IPS DF 6.9 (cell line): ENCODE results near the gene ACTN3.

Experiments used
- DNase-seq: peaks from one replicate; pipeline ENCODE4 v3.0.0-alpha.2; 2013; ENCODE audit warnings: low read depth, low spot score
- H3K27ac ChIP-seq: one replicate; pipeline ENCODE4 v1.5.1; 2013; ENCODE audit warnings: low read length, control low read depth
- H3K27me3 ChIP-seq: 2 replicates; pipeline ENCODE4 v1.6.1; 2013; ENCODE audit warnings: mild to moderate bottlenecking, low read length; ENCODE audit not compliant: control insufficient read depth, insufficient read depth
- H3K36me3 ChIP-seq: 2 replicates; pipeline ENCODE4 v1.6.1; 2013; ENCODE audit warnings: low read length; ENCODE audit not compliant: control insufficient read depth, insufficient read depth
- H3K4me1 ChIP-seq: 2 replicates; pipeline ENCODE4 v1.6.1; 2013; ENCODE audit warnings: low read length; ENCODE audit not compliant: control insufficient read depth, insufficient read depth
- H3K4me3 ChIP-seq: 2 replicates; pipeline ENCODE4 v1.5.1; 2013; ENCODE audit warnings: mild to moderate bottlenecking, low read length
- H3K9me3 ChIP-seq: 2 replicates; pipeline ENCODE4 v1.6.1; 2013; ENCODE audit warnings: low read length, inconsistent platforms; ENCODE audit not compliant: control insufficient read depth, insufficient read depth
- WGBS: extraction: QIAGEN DNeasy Blood & Tissue Kit; methylation state at CpG from one replicate; pipeline ENCODE4 v1.1.7; 2013; ENCODE audit warnings: mixed read lengths, missing lambda C conversion rate; ENCODE audit not compliant: insufficient read length, insufficient coverage; 5-methylcytosine and 5-hydroxymethylcytosine counted together

Gene ACTN3

DNA sequence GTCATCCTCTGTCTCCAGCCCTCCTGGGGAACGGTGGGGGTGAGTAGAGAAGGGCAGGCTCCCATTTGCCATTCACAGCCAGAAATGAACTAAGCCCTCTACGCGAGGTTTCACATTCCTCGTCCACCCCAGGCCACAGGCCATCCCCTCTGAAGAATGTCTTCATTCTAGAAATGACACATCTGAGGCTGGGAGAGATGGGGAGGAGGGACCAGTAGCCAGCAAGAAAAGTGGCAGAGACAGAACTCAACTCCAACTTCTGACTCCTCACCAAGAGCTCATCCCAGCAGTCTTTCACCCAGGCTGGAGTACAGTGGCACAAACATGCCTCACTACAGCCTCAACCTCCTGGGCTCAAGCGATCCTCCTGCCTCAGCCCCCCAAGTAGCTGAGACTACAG is 18.3 kb downstream of the ACTN3 start:
- Histone ChIP-seq H3K27me3 (no peaks in the 10 kb centered on the region), H3K9me3 (no peaks in the 10 kb centered on the region), H3K27ac (no peak overlapping the region), H3K4me3 (no peak overlapping the region), H3K4me1 (peaks cover 1% of the 10 kb centered on the region; the same call in 1 of the 2 replicates), H3K36me3 (peaks cover 25% of the 10 kb centered on the region)
- DNase-seq, result no peak
- no CpG with 5 or more reads among the region's 5 CpGs for WGBS

DNA sequence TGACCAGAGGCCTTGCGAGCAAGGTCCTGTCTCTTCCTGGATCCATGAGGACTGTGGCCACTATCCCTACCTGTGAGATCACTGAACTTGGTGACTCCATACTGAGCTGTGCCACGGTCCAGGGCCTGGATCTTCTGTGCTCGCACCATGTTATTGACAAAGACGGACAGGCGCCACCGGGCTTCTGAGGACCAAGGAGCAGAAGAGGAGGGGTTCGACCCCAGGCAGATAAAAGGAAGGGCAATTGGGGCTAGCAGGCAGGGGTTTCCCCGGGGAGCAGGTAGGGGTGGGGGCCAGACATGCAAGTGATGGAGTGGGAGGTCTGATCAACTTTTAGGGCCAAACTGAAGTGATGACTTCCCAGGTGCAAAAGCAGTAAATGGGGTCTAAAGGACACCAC is 19.5 kb downstream of the ACTN3 start:
- H3K4me3 ChIP-seq, result no peak overlapping the region
- WGBS, result no CpG with 5 or more reads among the region's 8 CpGs
- peaks cover 17% of the 10 kb centered on the region for H3K36me3 ChIP-seq
- no peak overlapping the region for H3K27ac ChIP-seq
- peaks cover 1% of the 10 kb centered on the region; the same call in 1 of the 2 replicates for H3K4me1 ChIP-seq
- H3K27me3 ChIP-seq, result no peaks in the 10 kb centered on the region
- no peaks in the 10 kb centered on the region for H3K9me3 ChIP-seq
- no peak for DNase-seq

DNA sequence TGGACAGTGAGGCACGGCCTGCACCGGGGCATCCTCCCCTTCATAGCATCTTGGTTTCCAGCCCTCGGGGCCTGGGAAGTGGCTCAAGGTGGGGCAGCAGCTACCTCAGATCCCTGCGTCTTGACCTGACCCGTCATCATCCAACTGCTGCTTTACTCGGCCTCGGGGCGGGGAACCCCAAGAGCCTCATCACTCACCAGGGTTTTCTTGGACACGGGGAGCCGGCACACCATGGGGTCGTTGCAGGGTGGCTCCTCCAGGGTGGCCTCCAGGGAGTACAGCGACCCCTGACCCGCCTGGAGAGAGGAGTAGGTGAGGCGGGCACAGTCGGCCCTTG is 21.1 kb downstream of the ACTN3 start:
- Histone ChIP-seq H3K27me3 (no peaks in the 10 kb centered on the region), H3K9me3 (no peaks in the 10 kb centered on the region), H3K4me3 (no peak overlapping the region), H3K4me1 (peaks cover 1% of the 10 kb centered on the region; the same call in 1 of the 2 replicates), H3K27ac (no peak overlapping the region), H3K36me3 (0 out of 2 replicates have a peak, but pooled peaks cover 2% of the 10 kb centered on the region)
- WGBS, result no CpG with 5 or more reads among the region's 15 CpGs
- no peak for DNase-seq

DNA sequence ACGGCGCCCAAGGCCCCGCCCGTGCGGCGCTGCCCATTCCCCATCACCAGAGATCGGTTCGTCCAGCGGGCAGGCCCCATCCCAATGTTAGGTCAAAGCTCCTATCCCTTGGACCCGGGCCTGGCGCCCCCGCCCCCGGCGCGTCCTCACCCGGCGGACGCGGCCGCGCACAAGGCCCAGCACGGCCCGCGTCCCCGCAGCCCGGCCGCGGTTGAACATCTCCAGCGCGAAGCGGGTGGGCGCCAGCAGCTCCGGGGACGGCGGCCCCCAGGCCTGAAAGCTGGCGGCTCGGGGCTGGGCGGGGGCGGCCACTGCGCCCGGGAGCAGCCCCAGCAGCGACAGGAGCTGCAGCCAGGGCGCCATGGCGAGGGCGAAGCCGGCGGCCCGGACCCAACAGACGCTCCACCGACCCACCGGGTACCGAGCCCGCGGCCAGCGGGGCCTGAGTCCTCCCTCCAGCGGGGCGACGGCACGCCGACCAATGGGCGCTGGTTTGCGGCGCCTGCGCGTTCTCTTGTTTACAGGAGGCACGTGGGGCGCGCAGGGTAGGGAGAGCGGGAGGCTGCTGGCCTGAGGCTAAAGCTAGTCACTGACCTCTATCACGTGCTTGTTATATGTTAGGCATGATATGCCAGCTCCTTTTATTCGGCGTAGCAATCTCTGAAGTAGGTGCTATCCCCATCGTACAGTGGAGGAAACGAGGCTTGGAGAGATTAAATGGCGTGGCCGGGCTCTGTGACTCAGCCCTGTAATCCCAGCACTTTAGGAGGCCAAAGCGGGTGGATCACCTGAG is 21.6 kb downstream of the ACTN3 start, which contains the start of gene CTSF:
CTSF (minus strand) TSS at position 483 of the 793 bp plus-strand sequence; CDS start at position 363, 120 bp downstream.
- H3K9me3 ChIP-seq, result no peaks in the 10 kb centered on the region
- no peaks in the 10 kb centered on the region for H3K27me3 ChIP-seq
- H3K4me1 ChIP-seq, result peaks cover 1% of the 10 kb centered on the region; the same call in 1 of the 2 replicates
- DNase-seq, result no peak
- WGBS, result no CpG with 5 or more reads among the region's 77 CpGs
- no peak within 1 kb of the TSS for H3K27ac ChIP-seq
- H3K4me3 ChIP-seq, result no peak within 1 kb of the TSS
- H3K36me3 ChIP-seq, result 0 out of 2 replicates have a peak, but pooled peaks cover 2% of the 10 kb centered on the region

DNA sequence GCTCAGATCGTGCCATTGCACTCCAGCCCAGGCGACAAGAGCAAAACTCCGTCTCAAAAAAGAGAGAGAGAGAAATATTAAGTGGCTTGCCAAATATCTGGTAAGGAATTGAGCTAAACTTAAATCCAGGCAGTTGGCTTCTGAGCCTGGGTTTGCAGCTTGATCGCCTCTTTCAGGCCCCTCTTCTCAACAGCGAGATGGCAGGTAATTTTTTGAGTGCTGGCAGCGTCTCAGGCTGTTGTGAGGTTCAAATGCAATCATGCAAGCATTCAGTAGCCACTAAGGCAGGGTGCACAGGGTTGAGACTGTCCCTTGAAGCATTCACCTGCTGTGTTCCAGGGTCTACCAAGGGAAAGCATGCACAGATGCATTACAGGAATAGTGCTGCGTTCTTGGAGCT is 22.4 kb downstream of the ACTN3 start:
- no peak for DNase-seq
- Histone ChIP-seq H3K27ac (no peak overlapping the region), H3K9me3 (no peaks in the 10 kb centered on the region), H3K36me3 (no peaks in the 10 kb centered on the region), H3K27me3 (no peaks in the 10 kb centered on the region), H3K4me1 (peaks cover 1% of the 10 kb centered on the region; the same call in 1 of the 2 replicates), H3K4me3 (no peak overlapping the region)
- WGBS, result no CpG with 5 or more reads among the region's 7 CpGs

DNA sequence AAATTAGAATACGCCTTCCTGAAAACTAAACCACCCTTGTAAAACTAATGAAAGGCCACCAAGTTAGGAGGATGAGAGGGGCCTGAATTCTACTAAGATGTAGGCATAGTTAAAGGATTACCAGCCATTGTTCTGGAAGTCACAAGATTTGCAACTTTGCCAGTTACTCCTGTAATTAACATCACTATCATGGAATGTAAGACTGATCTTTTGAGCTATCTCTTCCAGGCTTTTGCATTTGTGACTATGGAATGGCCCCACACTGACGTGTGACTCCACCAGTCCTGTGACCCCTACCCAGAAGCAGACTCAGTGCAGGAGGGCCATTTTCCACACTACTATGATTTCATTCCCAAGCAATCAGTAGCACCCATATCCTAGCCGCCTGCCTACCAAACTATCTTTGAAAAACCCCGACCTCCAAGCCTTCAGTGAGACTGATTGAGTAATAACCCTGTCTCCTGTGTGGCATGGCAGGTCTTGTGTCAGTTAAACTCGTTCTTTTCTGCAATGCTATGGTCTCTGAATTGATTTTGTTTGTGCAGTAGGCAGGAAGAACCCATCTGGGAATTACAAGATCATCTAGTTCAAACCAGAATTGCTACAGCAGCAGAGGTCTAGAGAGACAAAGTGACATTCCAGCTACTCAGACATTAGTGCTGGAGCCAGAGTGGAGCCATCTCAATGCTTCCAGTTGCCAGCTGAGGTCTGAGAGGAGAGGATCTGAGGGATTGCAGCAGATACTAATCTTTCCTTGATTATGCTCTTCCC is 23.6 kb downstream of the ACTN3 start:
- no peak for DNase-seq
- H3K4me1 ChIP-seq, result peaks cover 1% of the 10 kb centered on the region; the same call in 1 of the 2 replicates
- no peaks in the 10 kb centered on the region for H3K9me3 ChIP-seq
- no peak overlapping the region for H3K27ac ChIP-seq
- H3K36me3 ChIP-seq, result no peaks in the 10 kb centered on the region
- no peaks in the 10 kb centered on the region for H3K27me3 ChIP-seq
- H3K4me3 ChIP-seq, result no peak overlapping the region
- WGBS, result no CpG with 5 or more reads among the region's 5 CpGs

DNA sequence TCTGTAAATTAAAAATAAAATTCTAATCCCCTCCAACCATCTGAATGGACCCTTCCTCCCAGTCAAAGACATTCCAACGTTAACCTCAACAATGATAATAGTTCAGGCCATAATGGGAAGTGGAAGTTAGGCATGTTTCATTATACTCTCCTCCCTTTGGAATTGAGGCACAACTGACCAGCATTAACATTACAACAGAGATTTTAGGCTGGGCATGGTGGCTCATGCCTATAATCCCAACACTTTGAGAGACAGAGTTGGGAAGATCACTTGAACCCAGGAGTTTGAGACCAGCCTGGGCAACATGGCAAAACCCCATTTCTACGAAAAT is 24.1 kb downstream of the ACTN3 start:
- DNase-seq, result no peak
- Histone ChIP-seq H3K4me1 (peaks cover 1% of the 10 kb centered on the region; the same call in 1 of the 2 replicates), H3K27me3 (no peaks in the 10 kb centered on the region), H3K4me3 (no peak overlapping the region), H3K9me3 (no peaks in the 10 kb centered on the region), H3K36me3 (no peaks in the 10 kb centered on the region), H3K27ac (no peak overlapping the region)
- WGBS, result no CpG with 5 or more reads among the region's 2 CpGs

DNA sequence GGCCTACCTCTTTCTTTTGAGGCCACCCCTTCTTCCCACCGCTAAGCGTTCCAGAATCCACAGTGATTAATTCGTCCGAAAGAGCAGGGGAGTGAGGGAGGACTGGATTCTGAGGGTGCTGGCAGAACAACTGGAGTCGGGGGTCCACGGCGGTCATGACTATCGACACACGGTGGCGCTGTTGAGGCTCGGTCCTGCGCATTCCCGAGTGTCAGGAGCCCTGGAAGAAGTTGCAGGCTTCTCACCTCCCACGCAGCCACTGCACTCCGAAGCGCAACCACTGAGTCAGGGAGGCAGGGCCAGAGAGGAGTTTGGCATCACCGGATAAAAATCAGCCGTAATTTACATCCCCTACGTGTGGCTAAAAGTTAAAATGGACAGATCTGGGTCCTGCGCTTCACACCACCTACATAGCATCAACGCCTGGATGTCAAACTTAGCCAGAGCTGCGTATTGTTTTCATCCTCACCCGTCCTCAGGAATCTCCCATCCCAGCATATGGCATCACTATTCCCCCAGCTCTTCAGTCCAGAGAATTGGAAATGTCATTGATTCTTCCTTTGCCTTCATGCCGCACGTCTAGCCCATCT is 32.4 kb downstream of the ACTN3 start:
- peak; percentile 63 for DNase-seq
- Histone ChIP-seq H3K27me3 (no peaks in the 10 kb centered on the region), H3K9me3 (no peaks in the 10 kb centered on the region; the same call in 1 of the 2 replicates), H3K4me3 (no peak overlapping the region), H3K36me3 (no peaks in the 10 kb centered on the region), H3K27ac (no peak overlapping the region), H3K4me1 (no peaks in the 10 kb centered on the region)
- no CpG with 5 or more reads among the region's 25 CpGs for WGBS

DNA sequence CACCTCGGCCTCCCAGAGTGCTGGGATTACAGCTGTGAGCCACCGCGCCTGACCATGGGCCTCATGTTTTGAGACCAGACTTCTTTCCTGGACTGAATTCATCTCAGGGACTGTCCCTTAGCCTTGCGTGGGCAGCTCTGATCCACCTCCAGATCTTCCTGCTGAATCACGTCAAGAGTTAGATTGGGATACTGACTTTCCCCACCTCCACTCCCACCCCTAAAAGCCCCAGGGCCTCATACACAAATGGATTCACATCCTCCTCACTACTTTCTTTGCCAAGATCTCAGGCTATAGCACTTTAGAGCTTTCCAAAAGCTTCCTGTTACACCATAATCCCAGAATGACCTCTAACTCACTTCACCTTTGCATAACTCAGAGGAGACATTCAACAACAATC is 34.1 kb downstream of the ACTN3 start:
- no peak overlapping the region for H3K27ac ChIP-seq
- H3K36me3 ChIP-seq, result no peaks in the 10 kb centered on the region
- H3K9me3 ChIP-seq, result no peaks in the 10 kb centered on the region; the same call in 1 of the 2 replicates
- H3K4me3 ChIP-seq, result no peak overlapping the region
- no peak for DNase-seq
- H3K27me3 ChIP-seq, result no peaks in the 10 kb centered on the region
- no peaks in the 10 kb centered on the region for H3K4me1 ChIP-seq
- WGBS, result no CpG with 5 or more reads among the region's 5 CpGs

DNA sequence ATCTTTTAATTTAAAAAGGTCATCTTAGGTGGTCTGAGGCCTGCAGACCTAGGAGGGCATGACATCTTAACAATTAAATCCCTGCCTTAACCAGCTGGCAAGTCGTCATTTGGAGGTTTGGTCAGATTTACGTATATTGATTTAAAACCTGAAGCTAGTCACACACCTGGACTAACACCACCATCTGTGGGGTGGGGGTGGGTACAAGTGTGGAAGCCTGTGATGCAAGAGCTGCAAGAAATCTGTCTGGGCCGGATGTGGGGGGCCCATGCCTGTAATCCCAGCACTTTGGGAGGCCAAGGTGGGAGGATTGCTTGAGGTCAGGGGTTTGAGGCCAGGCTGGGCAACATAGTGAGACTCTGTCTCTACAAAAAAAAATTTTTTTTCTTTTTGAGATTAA is 34.6 kb downstream of the ACTN3 start:
- Histone ChIP-seq H3K9me3 (no peaks in the 10 kb centered on the region; the same call in 1 of the 2 replicates), H3K27me3 (no peaks in the 10 kb centered on the region), H3K4me3 (no peak overlapping the region), H3K36me3 (no peaks in the 10 kb centered on the region), H3K4me1 (no peaks in the 10 kb centered on the region), H3K27ac (no peak overlapping the region)
- no CpG with 5 or more reads among the region's 3 CpGs for WGBS
- no peak for DNase-seq
